Panc1 (cell line): ENCODE measurements around the gene TNFAIP8L1. TPM values are rescaled to one million over a fixed set of nuclear protein-coding genes. Genes with fewer than 3 reads are reported as not detected.

ENCODE experiments used
- ATAC-seq: fragments of 200-7000 bp; cut with Tn5 transposase; 2 replicates; pipeline ENCODE4 v1.9.1; 2020; ENCODE audit warnings: mild to moderate bottlenecking, moderate library complexity
- BruUV-seq: library from RNA; stranded (reverse); fragments of 400-500 nt; replicated peaks from 2 replicates; lab custom pipeline; 2021; lab: Mats Ljungman, UMichigan
- CTCF ChIA-PET: fragments of 300-600 bp; sonication (Branson Sonifier 250); formaldehyde crosslinking; loops from one replicate; lab custom pipeline; 2022; ENCODE audit warnings: antibody characterized with exemption; lab: Charles Lee
- POLR2A ChIA-PET: fragments of 300-600 bp; sonication (Branson Sonifier 250); formaldehyde crosslinking; loops from one replicate; lab custom pipeline; 2022; ENCODE audit warnings: antibody characterized with exemption; lab: Charles Lee
- DNase-seq: peaks from one replicate; pipeline ENCODE4 v3.0.0-alpha.2; 2010; ENCODE audit warnings: low read depth, low spot score
- H3K27ac ChIP-seq: 2 replicates; pipeline ENCODE4 v1.5.1; 2011; ENCODE audit warnings: mild to moderate bottlenecking, low read length, inconsistent platforms
- H3K27me3 ChIP-seq: fragments of 200-500 bp; sonication (Bioruptor generic); 2 replicates; pipeline ENCODE4 v1.6.0; 2014; ENCODE audit warnings: low read length, inconsistent platforms; ENCODE audit not compliant: control insufficient read depth, insufficient read depth
- H3K36me3 ChIP-seq: fragments of 200-500 bp; sonication (Bioruptor generic); 2 replicates; pipeline ENCODE4 v1.5.1; 2014; ENCODE audit warnings: inconsistent platforms, mild to moderate bottlenecking, low read length, moderate library complexity; ENCODE audit not compliant: control insufficient read depth, insufficient read depth
- H3K4me1 ChIP-seq: 2 replicates; pipeline ENCODE4 v1.5.1; 2011; ENCODE audit warnings: inconsistent platforms, mild to moderate bottlenecking, low read length, moderate library complexity; ENCODE audit not compliant: control insufficient read depth, insufficient read depth
- H3K4me3 ChIP-seq, 2 experiments: 2 replicates each; pipeline ENCODE4 v1.5.1; 2011 to 2012; ENCODE audit warnings: low read depth in 2 of 2, low read length in 2 of 2, mild to moderate bottlenecking in 2 of 2, inconsistent platforms in 1 of 2, moderate library complexity in 1 of 2
- H3K9me3 ChIP-seq: fragments of 200-500 bp; sonication (Bioruptor generic); 2 replicates; pipeline ENCODE4 v1.5.1; 2014; ENCODE audit warnings: low read depth, mild to moderate bottlenecking, inconsistent platforms, low read length, moderate library complexity; ENCODE audit not compliant: control insufficient read depth, insufficient read depth
- POLR2AphosphoS5 ChIP-seq: IDR thresholded peaks from 2 replicates; pipeline ENCODE4 v1.6.1; 2012; ENCODE audit warnings: mild to moderate bottlenecking, low read depth, low read length, moderate library complexity
- SIN3A ChIP-seq: IDR thresholded peaks from 2 replicates; pipeline ENCODE4 v1.6.1; 2012; ENCODE audit warnings: low read depth, mild to moderate bottlenecking, low read length, moderate library complexity, borderline replicate concordance; ENCODE audit not compliant: insufficient read depth
- TCF7L2 ChIP-seq: IDR thresholded peaks from 2 replicates; pipeline ENCODE4 v1.6.1; 2011; ENCODE audit warnings: mild to moderate bottlenecking, low read depth, low read length, inconsistent platforms
- in situ Hi-C: cut with HindIII; loops from 2 replicates; pipeline ENCODE4 v1.10.0; 2016; ENCODE audit warnings: low sequenced_read_pairs, low pct_unique_long_range_greater_than_20kb
- intact Hi-C: fragments of 100-400 bp; cut with micrococcal nuclease; formaldehyde crosslinking; loops from one replicate; pipeline ENCODE4 v1.10.0; 2022; ENCODE audit not compliant: unreplicated experiment
- total RNA-seq: library from RNA; stranded (reverse); gene quantifications from one replicate; pipeline ENCODE4 v1.2.1, GENCODE V29; 2021; ENCODE audit not compliant: unreplicated experiment
- TF ChIP-seq, protein P1 (sequence below), 2 experiments: IDR thresholded peaks; 2 replicates each; pipeline ENCODE4 v1.6.1; 2011 to 2012; ENCODE audit warnings: low read depth in 2 of 2, control low read depth in 1 of 2, low read length in 1 of 2, mild to moderate bottlenecking in 1 of 2, moderate library complexity in 1 of 2; ENCODE audit not compliant: insufficient read depth in 1 of 2
- TF ChIP-seq, protein P2 (sequence below): fragments of 450-650 bp; IDR thresholded peaks from 2 replicates; pipeline ENCODE4 v1.5.1; 2017; ENCODE audit warnings: mild to moderate bottlenecking

The TNFAIP8L1 gene
- total RNA-seq, 1 experiment from 2014 or later, result 4.8 TPM

DNA sequence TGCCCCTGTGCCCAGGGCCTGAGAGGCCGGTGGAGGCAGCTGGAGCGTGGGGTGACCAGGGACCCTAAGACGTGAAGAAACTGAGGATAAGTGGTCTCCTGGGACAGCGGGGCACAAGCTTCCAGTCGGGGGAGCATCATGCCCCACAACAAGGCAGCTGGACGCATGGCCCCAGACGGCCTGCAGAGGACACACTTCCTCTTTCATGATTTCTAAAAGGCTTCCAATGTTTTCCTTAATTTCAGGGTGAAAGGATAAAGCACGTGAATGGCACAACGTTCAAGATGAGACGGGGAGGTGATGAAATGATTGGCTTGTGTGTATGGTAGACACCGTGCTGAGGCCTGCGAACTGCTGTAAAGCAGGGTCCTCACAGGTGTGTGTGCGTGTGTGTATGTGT lies 51.0 kb downstream of the TNFAIP8L1 start:
- Histone ChIP-seq H3K27me3 (no peaks in the 10 kb centered on the region), H3K27ac (no peak overlapping the region), H3K4me1 (peaks cover 3% of the 10 kb centered on the region; the same call in 1 of the 2 replicates), H3K9me3 (no peaks in the 10 kb centered on the region), H3K4me3 (no peak overlapping the region), H3K36me3 (no peaks in the 10 kb centered on the region)
- in situ Hi-C loops, result no loop called here
- no peak for DNase-seq
- TF ChIP-seq POLR2AphosphoS5, result no peak
- TF ChIP-seq TCF7L2, result no peak
- TF ChIP-seq, protein P1, sequence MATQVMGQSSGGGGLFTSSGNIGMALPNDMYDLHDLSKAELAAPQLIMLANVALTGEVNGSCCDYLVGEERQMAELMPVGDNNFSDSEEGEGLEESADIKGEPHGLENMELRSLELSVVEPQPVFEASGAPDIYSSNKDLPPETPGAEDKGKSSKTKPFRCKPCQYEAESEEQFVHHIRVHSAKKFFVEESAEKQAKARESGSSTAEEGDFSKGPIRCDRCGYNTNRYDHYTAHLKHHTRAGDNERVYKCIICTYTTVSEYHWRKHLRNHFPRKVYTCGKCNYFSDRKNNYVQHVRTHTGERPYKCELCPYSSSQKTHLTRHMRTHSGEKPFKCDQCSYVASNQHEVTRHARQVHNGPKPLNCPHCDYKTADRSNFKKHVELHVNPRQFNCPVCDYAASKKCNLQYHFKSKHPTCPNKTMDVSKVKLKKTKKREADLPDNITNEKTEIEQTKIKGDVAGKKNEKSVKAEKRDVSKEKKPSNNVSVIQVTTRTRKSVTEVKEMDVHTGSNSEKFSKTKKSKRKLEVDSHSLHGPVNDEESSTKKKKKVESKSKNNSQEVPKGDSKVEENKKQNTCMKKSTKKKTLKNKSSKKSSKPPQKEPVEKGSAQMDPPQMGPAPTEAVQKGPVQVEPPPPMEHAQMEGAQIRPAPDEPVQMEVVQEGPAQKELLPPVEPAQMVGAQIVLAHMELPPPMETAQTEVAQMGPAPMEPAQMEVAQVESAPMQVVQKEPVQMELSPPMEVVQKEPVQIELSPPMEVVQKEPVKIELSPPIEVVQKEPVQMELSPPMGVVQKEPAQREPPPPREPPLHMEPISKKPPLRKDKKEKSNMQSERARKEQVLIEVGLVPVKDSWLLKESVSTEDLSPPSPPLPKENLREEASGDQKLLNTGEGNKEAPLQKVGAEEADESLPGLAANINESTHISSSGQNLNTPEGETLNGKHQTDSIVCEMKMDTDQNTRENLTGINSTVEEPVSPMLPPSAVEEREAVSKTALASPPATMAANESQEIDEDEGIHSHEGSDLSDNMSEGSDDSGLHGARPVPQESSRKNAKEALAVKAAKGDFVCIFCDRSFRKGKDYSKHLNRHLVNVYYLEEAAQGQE (IDR thresholded peaks at IDR 0.05; ENCODE audit: insufficient read depth in 1 of 2, low read depth in 2 of 2, low read length in 1 of 2), result no peak
- TF ChIP-seq, protein P2, sequence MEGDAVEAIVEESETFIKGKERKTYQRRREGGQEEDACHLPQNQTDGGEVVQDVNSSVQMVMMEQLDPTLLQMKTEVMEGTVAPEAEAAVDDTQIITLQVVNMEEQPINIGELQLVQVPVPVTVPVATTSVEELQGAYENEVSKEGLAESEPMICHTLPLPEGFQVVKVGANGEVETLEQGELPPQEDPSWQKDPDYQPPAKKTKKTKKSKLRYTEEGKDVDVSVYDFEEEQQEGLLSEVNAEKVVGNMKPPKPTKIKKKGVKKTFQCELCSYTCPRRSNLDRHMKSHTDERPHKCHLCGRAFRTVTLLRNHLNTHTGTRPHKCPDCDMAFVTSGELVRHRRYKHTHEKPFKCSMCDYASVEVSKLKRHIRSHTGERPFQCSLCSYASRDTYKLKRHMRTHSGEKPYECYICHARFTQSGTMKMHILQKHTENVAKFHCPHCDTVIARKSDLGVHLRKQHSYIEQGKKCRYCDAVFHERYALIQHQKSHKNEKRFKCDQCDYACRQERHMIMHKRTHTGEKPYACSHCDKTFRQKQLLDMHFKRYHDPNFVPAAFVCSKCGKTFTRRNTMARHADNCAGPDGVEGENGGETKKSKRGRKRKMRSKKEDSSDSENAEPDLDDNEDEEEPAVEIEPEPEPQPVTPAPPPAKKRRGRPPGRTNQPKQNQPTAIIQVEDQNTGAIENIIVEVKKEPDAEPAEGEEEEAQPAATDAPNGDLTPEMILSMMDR, result no peak
- TF ChIP-seq SIN3A, result no peak
- CTCF ChIA-PET, result no interaction called here
- ATAC-seq, result no peak
- no TSS peak for BruUV-seq
- POLR2A ChIA-PET, result no interaction called here
- intact Hi-C loops, result no loop called here

DNA sequence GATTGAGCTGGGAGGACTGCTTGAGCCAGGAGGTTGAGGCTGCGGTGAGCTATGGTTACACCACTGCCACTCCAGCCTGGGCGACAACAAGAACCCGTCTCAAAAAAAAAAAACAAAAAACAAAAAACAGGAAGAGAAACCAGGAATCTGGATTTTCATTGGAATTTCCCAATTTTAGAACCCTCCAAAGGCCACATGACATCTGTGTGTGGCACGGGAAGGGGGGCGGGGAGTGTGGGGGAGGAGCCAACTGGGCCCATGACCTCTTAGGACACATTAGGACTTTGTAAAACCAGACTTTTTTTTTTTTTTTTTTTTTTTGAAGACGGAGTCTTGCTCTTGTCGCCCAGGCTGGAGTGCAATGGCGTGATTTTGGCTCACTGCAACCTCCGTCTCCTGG lies 52.1 kb downstream of the TNFAIP8L1 start:
- no peaks in the 10 kb centered on the region for H3K27me3 ChIP-seq
- H3K4me3 ChIP-seq, result no peak overlapping the region
- ChIA-PET CTCF (no interaction called here), POLR2A (no interaction called here)
- DNase-seq, result no peak
- peaks cover 3% of the 10 kb centered on the region; the same call in 1 of the 2 replicates for H3K4me1 ChIP-seq
- intact Hi-C loops (no loop called here), in situ Hi-C loops (no loop called here)
- H3K27ac ChIP-seq, result no peak overlapping the region
- H3K9me3 ChIP-seq, result no peaks in the 10 kb centered on the region
- H3K36me3 ChIP-seq, result no peaks in the 10 kb centered on the region
- no peak for TF ChIP-seq SIN3A
- TF ChIP-seq TCF7L2, result no peak
- TF ChIP-seq POLR2AphosphoS5, result no peak
- TF ChIP-seq, protein P1 (IDR thresholded peaks at IDR 0.05; ENCODE audit: insufficient read depth in 1 of 2, low read depth in 2 of 2, low read length in 1 of 2), result no peak
- TF ChIP-seq, protein P2, result no peak
- BruUV-seq, result no TSS peak
- no peak for ATAC-seq
